ENCODE data around the gene ZNF616. TPM values are rescaled to one million over a fixed set of nuclear protein-coding genes. Genes with fewer than 3 reads are reported as not detected.

Gene ZNF616
- total and polyA plus RNA-seq, 2 of the 8 experiments (the other 6 are each of a cell fraction or from before 2014, with no cell fraction given) = 5.7 to 40.5 TPM

DNA sequence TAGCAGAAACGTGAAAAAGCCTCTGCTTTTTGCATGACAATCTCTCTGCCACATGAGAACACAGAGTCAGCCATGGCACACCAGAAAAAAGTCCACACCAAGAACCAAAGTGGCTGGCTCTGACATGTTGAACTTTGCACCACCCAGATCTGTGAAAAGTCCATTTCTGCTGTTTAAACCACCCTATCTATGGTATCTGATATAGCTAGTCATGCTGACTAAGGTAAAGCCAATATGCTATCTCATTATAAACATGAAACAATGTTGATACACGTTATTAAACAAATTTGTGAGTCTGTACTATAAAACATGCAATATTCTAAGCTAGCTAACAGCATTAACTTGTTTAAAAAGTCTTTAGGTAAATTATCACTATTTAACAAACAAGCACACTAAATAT, 70.1 kb downstream of the ZNF616 start (continued):
- TF ChIP-seq SIRT6 (IDR thresholded peaks at IDR 0.05; ENCODE audit: low read length) (no peak), ATF2 (IDR thresholded peaks at IDR 0.05; ENCODE audit: low read length) (no peak)

Measured in H1 (cell line).